Uterus (tissue), 2 donors: ENCODE measurements around the gene CHMP4B.

Experiments
- CTCF ChIP-seq, 4 experiments: fragments of 200-600 bp in 2 of 4; fragments of 450-650 bp in 2 of 4; sonication (generic) in 2 of 4; IDR thresholded peaks; one replicate each; pipeline ENCODE4 v1.5.1; 2016 to 2019; ENCODE audit warnings: antibody characterized with exemption in 4 of 4, mild to moderate bottlenecking in 2 of 4, moderate library complexity in 1 of 4
- POLR2A ChIP-seq, 2 donors: fragments of 450-650 bp; IDR thresholded peaks; one replicate each; pipeline ENCODE4 v1.6.1; 2016; ENCODE audit warnings: antibody characterized with exemption in 2 of 2, mild to moderate bottlenecking in 1 of 2, moderate library complexity in 1 of 2

- TF ChIP-seq POLR2A (IDR thresholded peaks at IDR 0.05) (no peak), CTCF (IDR thresholded peaks at IDR 0.05) (no peak)
Observed at GRCh38 chr20:33843050-33843449, 31.9 kb downstream of the CHMP4B start.
